Neural cell (in vitro differentiated cells): ENCODE results near the gene DOCK4. TPM values are rescaled to one million over a fixed set of nuclear protein-coding genes. Genes with fewer than 3 reads are reported as not detected.

Experiments
- H2AFZ ChIP-seq: fragments of 200-600, 300-800 bp; sonication (generic), shearing (Covaris generic); 2 replicates; pipeline ENCODE4 v1.6.0; 2014; ENCODE audit warnings: low read depth, mild to moderate bottlenecking, antibody characterized with exemption, low read length, moderate library complexity
- H3F3A ChIP-seq: fragments of 200-600 bp; shearing (Covaris generic); 2 replicates; pipeline ENCODE4 v1.6.1; 2016; ENCODE audit warnings: mild to moderate bottlenecking, moderate library complexity, mixed read lengths, antibody characterized with exemption, low read length; ENCODE audit not compliant: insufficient read depth, poor library complexity, severe bottlenecking
- H3K27ac ChIP-seq: fragments of 200-600, 300-800 bp; sonication (generic), shearing (Covaris generic); 2 replicates; pipeline ENCODE4 v1.5.1; 2014; ENCODE audit warnings: mild to moderate bottlenecking, low read length, moderate library complexity
- H3K27me3 ChIP-seq: fragments of 300-800, 200-600 bp; sonication (generic), shearing (Covaris generic); 2 replicates; pipeline ENCODE4 v1.6.0; 2014; ENCODE audit warnings: mild to moderate bottlenecking, low read depth, low read length, moderate library complexity; ENCODE audit not compliant: insufficient read depth
- H3K36me3 ChIP-seq: fragments of 300-800, 200-600 bp; sonication (generic), shearing (Covaris generic); 2 replicates; pipeline ENCODE4 v1.5.1; 2014; ENCODE audit warnings: mild to moderate bottlenecking, antibody characterized with exemption, low read length, moderate library complexity; ENCODE audit not compliant: insufficient read depth
- H3K4me2 ChIP-seq: fragments of 300-800, 200-600 bp; sonication (generic), shearing (Covaris generic); 2 replicates; pipeline ENCODE4 v1.6.0; 2014; ENCODE audit warnings: mild to moderate bottlenecking, low read length
- H3K4me3 ChIP-seq: fragments of 300-800, 200-600 bp; sonication (generic), shearing (Covaris generic); 2 replicates; pipeline ENCODE4 v1.5.1; 2014; ENCODE audit warnings: mild to moderate bottlenecking, low read length, moderate library complexity
- H3K79me2 ChIP-seq: fragments of 200-600 bp; shearing (Covaris generic); replicated peaks from 2 replicates; pipeline ENCODE4 v1.6.0; 2014; ENCODE audit warnings: mild to moderate bottlenecking, low read length, moderate library complexity; ENCODE audit not compliant: insufficient read depth
- H3K9ac ChIP-seq: fragments of 300-800, 200-600 bp; sonication (generic), shearing (Covaris generic); 2 replicates; pipeline ENCODE4 v1.6.1; 2016; ENCODE audit warnings: mild to moderate bottlenecking, low read length, mixed read lengths
- H3K9me2 ChIP-seq: fragments of 200-600 bp; shearing (Covaris generic); 2 replicates; pipeline ENCODE4 v1.6.1; 2016; ENCODE audit warnings: mild to moderate bottlenecking, low read length, mixed read lengths; ENCODE audit not compliant: insufficient read depth
- H3K9me3 ChIP-seq: fragments of 200-600, 300-800 bp; sonication (generic), shearing (Covaris generic); 2 replicates; pipeline ENCODE4 v1.6.1; 2016; ENCODE audit warnings: mild to moderate bottlenecking, mixed run types, low read length, moderate library complexity, mixed read lengths
- H4K20me1 ChIP-seq: fragments of 200-600 bp; shearing (Covaris generic); 2 replicates; pipeline ENCODE4 v1.6.1; 2016; ENCODE audit warnings: mild to moderate bottlenecking, mixed run types; ENCODE audit not compliant: insufficient read depth
- CTCF ChIP-seq: fragments of 450-650 bp; IDR thresholded peaks from 2 replicates; pipeline ENCODE4 v1.5.1; 2014; ENCODE audit warnings: antibody characterized with exemption, mild to moderate bottlenecking, moderate library complexity; ENCODE audit not compliant: poor library complexity, severe bottlenecking
- EP300 ChIP-seq: fragments of 450-650 bp; conservative IDR thresholded peaks from 2 replicates; pipeline ENCODE4 v1.6.1; 2014; ENCODE audit warnings: antibody characterized with exemption, mild to moderate bottlenecking, moderate library complexity; ENCODE audit not compliant: poor library complexity, severe bottlenecking
- EZH2 ChIP-seq: fragments of 200-600, 300-800 bp; shearing (Covaris generic), sonication (generic); IDR thresholded peaks from 2 replicates; pipeline ENCODE4 v1.6.1; 2014; ENCODE audit warnings: antibody characterized with exemption, low read length, borderline replicate concordance, mild to moderate bottlenecking; ENCODE audit not compliant: insufficient read depth, poor library complexity, severe bottlenecking
- MXI1 ChIP-seq: fragments of 450-650 bp; conservative IDR thresholded peaks from 2 replicates; pipeline ENCODE4 v1.6.1; 2014; ENCODE audit warnings: antibody characterized with exemption, mild to moderate bottlenecking; ENCODE audit not compliant: poor library complexity, severe bottlenecking
- POLR2AphosphoS5 ChIP-seq: IDR thresholded peaks from 2 replicates; pipeline ENCODE4 v1.6.1; 2012
- RAD21 ChIP-seq: fragments of 450-650 bp; conservative IDR thresholded peaks from 2 replicates; pipeline ENCODE4 v1.6.1; 2014; ENCODE audit warnings: antibody characterized with exemption, mild to moderate bottlenecking, moderate library complexity
- REST ChIP-seq: IDR thresholded peaks from 2 replicates; pipeline ENCODE4 v1.6.1; 2012; ENCODE audit warnings: borderline replicate concordance
- SMC3 ChIP-seq: fragments of 450-650 bp; conservative IDR thresholded peaks from 2 replicates; pipeline ENCODE4 v1.6.1; 2014; ENCODE audit warnings: antibody characterized with exemption, mild to moderate bottlenecking, moderate library complexity; ENCODE audit not compliant: poor library complexity
- TAF1 ChIP-seq: IDR thresholded peaks from 2 replicates; pipeline ENCODE4 v1.6.1; 2012; ENCODE audit warnings: low read depth
- polyA plus RNA-seq: library from polyadenylated mRNA; depleted of rRNA; stranded (reverse); fragments of >200 nt; gene quantifications from 2 replicates; pipeline ENCODE4 v1.2.3, GENCODE V29; 2014

The DOCK4 gene
- polyA plus RNA-seq, 1 donor from 2014 or later = 28.1 TPM

- no peak overlapping the region for H3K4me3 ChIP-seq
- H3K79me2 ChIP-seq = no peaks in the 10 kb centered on the region
- no peak overlapping the region for H3K27ac ChIP-seq
- H3F3A ChIP-seq = no peaks in the 10 kb centered on the region
- no peak overlapping the region for H2AFZ ChIP-seq
- H3K36me3 ChIP-seq = no peaks in the 10 kb centered on the region
- no peaks in the 10 kb centered on the region for H4K20me1 ChIP-seq
- H3K9me3 ChIP-seq = no peaks in the 10 kb centered on the region
- no peak overlapping the region for H3K9ac ChIP-seq
- H3K4me2 ChIP-seq = no peak overlapping the region
- TF ChIP-seq EZH2 = no peak
- peak; percentile 29 for TF ChIP-seq RAD21
- peak; percentile 49 for TF ChIP-seq CTCF
- TF ChIP-seq POLR2AphosphoS5 = no peak
- TF ChIP-seq SMC3 = peak; percentile 37
- TF ChIP-seq TAF1 = no peak
- no peak for TF ChIP-seq MXI1
- H3K27me3 ChIP-seq = no peaks in the 10 kb centered on the region
- H3K9me2 ChIP-seq = no peaks in the 10 kb centered on the region
These were observed 350.9 kb downstream of the DOCK4 start for GRCh38 chr7:111855161-111855841.

- H3F3A ChIP-seq = no peaks in the 10 kb centered on the region
- no peak overlapping the region for H3K27ac ChIP-seq
- H3K9me3 ChIP-seq = no peaks in the 10 kb centered on the region
- H3K9me2 ChIP-seq = no peaks in the 10 kb centered on the region
- no peak overlapping the region for H3K4me2 ChIP-seq
- no peaks in the 10 kb centered on the region for H3K27me3 ChIP-seq
- H4K20me1 ChIP-seq = no peaks in the 10 kb centered on the region
- H3K79me2 ChIP-seq = no peaks in the 10 kb centered on the region
- H3K36me3 ChIP-seq = no peaks in the 10 kb centered on the region
- no peak overlapping the region for H2AFZ ChIP-seq
- no peak overlapping the region for H3K9ac ChIP-seq
- H3K4me3 ChIP-seq = no peak overlapping the region
- no peak for TF ChIP-seq SMC3
- TF ChIP-seq REST = no peak
- no peak for TF ChIP-seq POLR2AphosphoS5
- TF ChIP-seq EP300 = no peak
- TF ChIP-seq CTCF = no peak
- no peak for TF ChIP-seq MXI1
- TF ChIP-seq EZH2 = no peak
- TF ChIP-seq RAD21 = no peak
- no peak for TF ChIP-seq TAF1
These were observed 352.8 kb downstream of the DOCK4 start for GRCh38 chr7:111853201-111853990.
